GM12891 (cell line): Measurements from ENCODE around the gene SLC18A3.

ENCODE experiments used
- DNase-seq: peaks from one replicate; pipeline ENCODE4 v3.0.0; 2011; ENCODE audit warnings: low spot score; ENCODE audit not compliant: insufficient read length
- FAIRE-seq: peaks from 2 replicates; lab custom pipeline; 2011; peaks lifted over from hg19 to GRCh38; lab: Jason Lieb, UNC
- PAX5 ChIP-seq: IDR thresholded peaks from 2 replicates; pipeline ENCODE4 v1.6.1; 2011; ENCODE audit warnings: low read length, moderate library complexity, mild to moderate bottlenecking; ENCODE audit not compliant: insufficient read depth, severe bottlenecking
- POLR2A ChIP-seq: IDR thresholded peaks from 2 replicates; pipeline ENCODE4 v1.6.1; 2011; ENCODE audit warnings: low read depth, low read length, control low read depth
- POLR2AphosphoS5 ChIP-seq: IDR thresholded peaks from 2 replicates; pipeline ENCODE4 v1.6.1; 2011; ENCODE audit warnings: low read depth, low read length, control low read depth
- POU2F2 ChIP-seq: IDR thresholded peaks from 2 replicates; pipeline ENCODE4 v1.6.1; 2011; ENCODE audit warnings: low read depth, mild to moderate bottlenecking, control low read depth, low read length, moderate library complexity
- SPI1 ChIP-seq: IDR thresholded peaks from 2 replicates; pipeline ENCODE4 v1.6.1; 2011; ENCODE audit warnings: low read depth, low read length, control low read depth
- TAF1 ChIP-seq: IDR thresholded peaks from 2 replicates; pipeline ENCODE4 v1.6.1; 2011; ENCODE audit warnings: low read depth, low read length, control low read depth

The SLC18A3 gene

GRCh38 chr10:49615721-49616120 is 5.6 kb downstream of the SLC18A3 start:
- no peak for DNase-seq
- no peak for FAIRE-seq
- no peak for TF ChIP-seq PAX5
- TF ChIP-seq TAF1, result no peak
- TF ChIP-seq POU2F2, result no peak
- no peak for TF ChIP-seq SPI1
- no peak for TF ChIP-seq POLR2A
- no peak for TF ChIP-seq POLR2AphosphoS5

GRCh38 chr10:49616421-49617101 is 6.5 kb downstream of the SLC18A3 start:
- no peak for FAIRE-seq
- TF ChIP-seq SPI1, result no peak
- no peak for TF ChIP-seq POLR2A
- TF ChIP-seq PAX5, result no peak
- TF ChIP-seq TAF1, result no peak
- no peak for TF ChIP-seq POU2F2
- no peak for TF ChIP-seq POLR2AphosphoS5
- no peak for DNase-seq

GRCh38 chr10:49617121-49618020 is 7.3 kb downstream of the SLC18A3 start:
- DNase-seq (no peak), FAIRE-seq (no peak)
- no peak for TF ChIP-seq POLR2A
- no peak for TF ChIP-seq POU2F2
- TF ChIP-seq POLR2AphosphoS5, result no peak
- TF ChIP-seq SPI1, result no peak
- no peak for TF ChIP-seq TAF1
- TF ChIP-seq PAX5, result no peak

GRCh38 chr10:49618821-49619220 is 8.7 kb downstream of the SLC18A3 start:
- DNase-seq (no peak), FAIRE-seq (no peak)
- TF ChIP-seq POLR2AphosphoS5, result no peak
- no peak for TF ChIP-seq POU2F2
- no peak for TF ChIP-seq SPI1
- no peak for TF ChIP-seq TAF1
- no peak for TF ChIP-seq PAX5
- no peak for TF ChIP-seq POLR2A

- DNase-seq (no peak), FAIRE-seq (no peak)
- TF ChIP-seq POU2F2, result no peak
- TF ChIP-seq SPI1, result no peak
- TF ChIP-seq PAX5, result no peak
- TF ChIP-seq POLR2A, result no peak
- TF ChIP-seq TAF1, result no peak
- no peak for TF ChIP-seq POLR2AphosphoS5
Measured at GRCh38 chr10:49619613-49620012, 9.5 kb downstream of the SLC18A3 start.

- FAIRE-seq (no peak), DNase-seq (no peak)
- TF ChIP-seq POLR2AphosphoS5, result no peak
- no peak for TF ChIP-seq SPI1
- TF ChIP-seq PAX5, result no peak
- no peak for TF ChIP-seq POLR2A
- no peak for TF ChIP-seq TAF1
- TF ChIP-seq POU2F2, result no peak
Measured at GRCh38 chr10:49620286-49620810, 10.2 kb downstream of the SLC18A3 start.

- TF ChIP-seq PAX5 (no peak), TAF1 (no peak), SPI1 (no peak), POLR2A (no peak), POLR2AphosphoS5 (no peak), POU2F2 (no peak)
- FAIRE-seq, result no peak
- DNase-seq, result no peak
Measured at GRCh38 chr10:49620841-49621378, 10.8 kb downstream of the SLC18A3 start.

- no peak for DNase-seq
- FAIRE-seq, result no peak
- no peak for TF ChIP-seq POU2F2
- TF ChIP-seq POLR2AphosphoS5, result no peak
- no peak for TF ChIP-seq TAF1
- no peak for TF ChIP-seq PAX5
- no peak for TF ChIP-seq POLR2A
Measured at GRCh38 chr10:49621561-49621960, 11.5 kb downstream of the SLC18A3 start.
